Stimulated activated naive CD8-positive, alpha-beta T cell treated with anti-CD3 and anti-CD28 coated beads, Interleukin-15, Interleukin-2, amounts not matched to agents 100 U/mL and 50 U/mL, for 24 hours (primary cell): ENCODE results near the gene PSTPIP2.
A peak's percentile ranks its signal among the peaks of the same experiment; 100 is the strongest.
"Not testable (repeated sequence)": the region's sequence is repeated elsewhere in the genome, so short reads cannot be mapped to it uniquely, and the experiment has no call there.

Experiments used
- ATAC-seq: fragments of 150-1000 bp; cut with Tn5 transposase; one replicate; pipeline ENCODE4 v1.10.0; 2021
- DNase-seq: peaks from one replicate; pipeline ENCODE4 v3.0.0; 2021

PSTPIP2 gene

DNA sequence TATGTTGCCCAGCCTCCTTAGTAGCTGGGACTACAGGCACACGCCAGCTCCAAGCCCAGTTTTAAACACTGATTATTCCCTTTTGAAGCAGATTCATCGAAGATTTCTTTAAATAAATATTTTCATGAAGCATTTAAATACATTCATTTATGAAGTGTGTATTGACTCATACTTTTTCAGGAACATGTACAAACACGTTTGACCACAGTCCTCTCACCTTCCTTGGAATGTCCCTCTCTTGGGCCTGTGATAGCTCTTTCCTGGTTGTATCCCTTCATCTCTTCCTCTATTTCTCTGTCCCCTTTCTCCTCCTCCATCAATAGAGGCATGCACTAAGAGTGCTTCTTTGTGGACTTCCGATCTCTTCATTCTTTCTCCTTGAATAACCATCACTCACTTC lies 2.5 kb downstream of the PSTPIP2 start:
- DNase-seq (no peak), ATAC-seq (no peak)

DNA sequence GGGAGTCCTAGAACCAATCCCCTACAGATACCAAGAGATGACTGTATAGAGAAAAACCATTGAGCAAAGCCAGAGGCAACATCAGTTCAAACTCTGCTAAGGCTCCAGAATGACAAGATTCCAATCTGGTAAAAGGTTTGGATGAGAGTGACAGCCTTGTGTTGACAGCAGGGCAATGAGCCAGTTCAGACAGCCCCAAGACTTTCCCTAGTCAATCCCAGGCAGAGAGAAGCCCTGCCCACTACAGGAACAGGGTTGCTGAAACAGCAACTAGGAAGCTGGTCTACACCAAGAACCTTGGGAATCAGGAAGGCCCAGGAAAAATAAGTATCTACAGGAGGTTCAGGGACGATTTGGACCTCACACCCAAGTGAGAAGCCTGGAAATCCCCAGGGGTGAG lies 3.3 kb downstream of the PSTPIP2 start:
- DNase-seq, result no peak

DNA sequence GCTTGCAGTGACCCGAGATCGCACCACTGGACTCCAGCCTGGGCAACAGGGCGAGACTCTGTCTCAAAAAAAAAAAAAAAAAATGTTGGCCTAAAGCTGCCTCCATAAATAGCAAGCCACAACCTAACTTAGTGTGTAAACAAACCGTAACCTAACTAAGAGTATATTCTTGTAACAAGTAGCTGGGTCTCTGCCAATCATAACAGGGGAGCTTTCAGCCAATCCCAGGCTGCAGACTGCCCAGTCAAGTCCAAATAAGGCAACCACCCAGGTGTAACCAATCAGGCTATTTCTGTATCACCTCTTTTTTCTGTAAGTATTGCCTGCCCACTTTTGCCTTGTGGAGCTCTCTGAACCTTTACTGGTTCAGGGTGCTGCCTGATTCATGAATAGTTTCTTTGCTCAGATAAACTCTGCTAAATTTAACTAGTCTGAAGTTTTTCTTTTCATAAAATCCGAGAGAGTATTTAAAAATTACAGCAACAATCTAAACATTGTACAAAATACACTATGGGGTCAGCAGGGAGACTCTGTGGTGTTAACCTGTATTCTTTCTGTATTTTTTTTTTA lies 4.5 kb downstream of the PSTPIP2 start:
- no peak for DNase-seq
- no peak for ATAC-seq

More for the DNA sequence above, 3.3 kb downstream of the PSTPIP2 start:
- no peak for ATAC-seq

DNA sequence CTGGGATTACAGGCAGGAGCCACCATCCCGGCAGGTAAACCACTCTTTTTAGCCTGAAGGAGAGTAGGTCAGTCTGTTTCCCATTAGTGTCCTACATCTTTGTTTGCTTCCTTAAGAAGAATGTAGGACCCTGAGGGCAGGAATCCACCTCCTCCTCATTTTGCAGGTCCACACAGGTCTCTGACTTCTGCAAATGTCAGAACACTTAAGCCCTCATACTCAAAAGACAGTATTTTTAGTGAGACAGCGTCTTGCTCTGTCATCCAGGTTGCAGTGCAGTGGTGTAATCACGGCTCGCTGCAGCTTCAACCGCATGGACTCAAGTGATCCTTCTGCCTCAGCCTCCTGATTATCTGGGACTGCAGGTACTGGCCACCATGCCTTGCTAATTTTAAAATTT lies 9.3 kb downstream of the PSTPIP2 start:
- ATAC-seq (no peak), DNase-seq (no peak)

DNA sequence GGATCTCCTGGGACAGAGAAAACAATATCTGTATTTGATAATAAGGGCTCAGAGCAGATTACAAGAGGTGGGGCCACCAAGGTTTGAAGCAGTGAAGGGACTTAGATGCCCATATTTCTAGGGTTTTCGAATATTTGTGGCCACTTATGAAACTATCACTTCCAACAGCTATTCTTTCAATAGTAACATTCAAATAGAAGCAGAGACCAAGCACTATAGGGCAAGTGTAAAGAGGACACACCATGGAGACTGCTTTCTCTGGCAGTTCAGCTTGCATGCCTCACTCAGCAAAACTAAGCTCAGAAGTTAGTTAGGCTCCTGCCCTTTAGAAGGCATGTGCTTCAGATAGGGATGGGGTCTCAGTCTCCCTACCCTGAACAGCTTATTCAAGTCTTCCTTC lies 10.3 kb downstream of the PSTPIP2 start:
- no peak for ATAC-seq
- no peak for DNase-seq

DNA sequence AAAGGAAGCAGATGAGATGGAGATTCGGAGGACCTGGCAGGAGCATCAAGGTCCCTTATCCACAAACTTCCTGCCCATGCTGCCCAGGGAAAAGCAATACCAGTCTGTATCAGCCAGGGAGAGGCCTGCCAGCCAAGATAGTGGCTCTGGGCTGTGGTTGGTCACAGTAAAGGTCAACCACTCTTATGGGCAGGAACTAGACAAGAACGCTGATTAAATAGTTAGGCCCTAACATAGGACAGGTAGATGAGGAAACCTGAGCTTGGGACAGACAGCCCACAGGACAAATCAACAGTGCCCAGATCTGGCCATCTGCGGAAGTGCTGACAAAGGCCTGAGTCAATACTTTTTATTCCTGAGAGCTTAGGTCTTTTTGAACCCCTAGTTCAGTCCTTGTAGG lies 10.7 kb downstream of the PSTPIP2 start:
- ATAC-seq, result no peak

DNA sequence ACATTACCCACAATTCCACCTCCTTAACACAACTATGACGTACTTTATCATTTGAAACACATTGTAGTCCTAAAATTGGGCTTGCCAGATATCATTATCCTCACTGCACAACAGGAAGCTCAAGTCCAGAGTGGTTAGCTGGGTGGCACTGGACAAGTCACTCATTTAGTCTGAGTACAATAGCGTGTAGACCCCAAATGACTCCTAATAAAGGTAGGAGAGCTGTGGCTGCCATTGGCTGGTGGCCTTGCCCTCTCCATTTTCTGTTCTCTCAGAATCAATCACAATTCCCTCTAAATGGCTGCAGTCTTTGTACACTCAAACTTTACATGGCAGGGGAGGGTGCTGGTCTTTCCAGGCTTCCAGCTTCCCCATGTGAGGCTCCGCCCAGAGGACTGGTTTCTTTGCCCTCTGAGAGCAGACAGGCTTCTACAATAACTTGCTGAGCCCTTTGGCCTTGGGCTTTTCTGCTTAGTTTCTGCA lies 11.7 kb downstream of the PSTPIP2 start:
- no peak for ATAC-seq

More for the DNA sequence above, 10.7 kb downstream of the PSTPIP2 start:
- DNase-seq, result no peak

DNA sequence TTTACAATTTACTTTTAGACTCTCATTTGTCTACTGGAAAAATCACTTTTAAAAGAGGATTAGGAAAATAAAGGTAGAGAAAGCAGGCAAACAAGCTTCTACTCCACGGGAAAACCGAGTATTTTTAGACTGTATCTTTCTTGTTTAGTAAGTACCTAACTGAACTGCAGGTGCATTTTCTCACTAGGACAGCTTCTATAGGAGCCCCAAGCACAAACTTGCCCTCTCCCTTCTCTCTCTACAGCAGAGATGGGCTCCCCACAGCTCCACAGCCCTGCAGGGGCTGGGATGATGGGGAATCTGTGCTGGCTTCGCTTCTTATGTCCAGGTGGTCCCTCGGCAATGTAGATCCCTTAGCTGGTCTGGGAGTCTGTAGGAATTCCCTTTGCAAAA lies 16.2 kb downstream of the PSTPIP2 start:
- DNase-seq (no peak), ATAC-seq (no peak)

More for the DNA sequence above, 11.7 kb downstream of the PSTPIP2 start:
- no peak for DNase-seq

DNA sequence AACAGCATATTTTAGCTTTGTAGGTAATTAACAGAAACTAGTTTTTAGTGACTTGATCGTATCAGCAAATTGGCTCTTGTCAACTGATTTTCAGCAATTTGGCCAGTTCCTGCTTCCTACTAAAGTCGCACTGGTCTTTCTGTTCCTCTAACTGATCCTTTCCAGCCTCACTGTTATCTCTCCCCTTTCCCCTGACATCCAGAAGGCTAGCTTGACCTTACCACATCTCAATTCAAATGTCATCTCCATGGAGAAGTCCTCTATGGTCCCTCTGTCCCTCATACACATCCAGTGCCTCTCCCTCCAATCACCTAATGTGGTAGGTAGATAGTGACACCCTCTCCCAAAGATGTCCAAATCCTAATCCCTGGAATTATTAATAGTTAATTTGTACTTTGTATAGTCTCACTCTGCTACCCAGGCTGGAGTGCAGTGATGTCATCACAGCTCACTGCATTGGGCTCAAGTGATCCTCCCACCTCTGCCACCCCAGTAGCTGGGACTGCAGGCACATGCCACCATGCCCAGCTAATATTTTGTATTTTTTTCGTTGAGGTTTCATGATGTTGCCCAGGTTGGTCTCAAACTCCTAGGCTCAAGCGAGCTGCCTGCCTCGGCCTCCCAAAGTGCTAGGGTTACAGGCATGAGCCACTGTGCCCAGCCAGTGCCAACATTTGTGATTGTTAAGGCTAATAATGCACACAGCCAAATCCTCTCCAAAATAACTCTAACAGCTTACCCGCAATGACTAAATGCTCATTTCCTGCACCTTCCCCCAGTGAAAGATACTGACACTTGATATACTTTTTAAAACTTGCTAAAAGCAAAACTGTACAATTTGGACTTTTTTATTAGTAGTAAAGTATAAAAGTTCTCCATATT lies 16.9 kb downstream of the PSTPIP2 start:
- DNase-seq (no peak), ATAC-seq (peak; percentile 81)

DNA sequence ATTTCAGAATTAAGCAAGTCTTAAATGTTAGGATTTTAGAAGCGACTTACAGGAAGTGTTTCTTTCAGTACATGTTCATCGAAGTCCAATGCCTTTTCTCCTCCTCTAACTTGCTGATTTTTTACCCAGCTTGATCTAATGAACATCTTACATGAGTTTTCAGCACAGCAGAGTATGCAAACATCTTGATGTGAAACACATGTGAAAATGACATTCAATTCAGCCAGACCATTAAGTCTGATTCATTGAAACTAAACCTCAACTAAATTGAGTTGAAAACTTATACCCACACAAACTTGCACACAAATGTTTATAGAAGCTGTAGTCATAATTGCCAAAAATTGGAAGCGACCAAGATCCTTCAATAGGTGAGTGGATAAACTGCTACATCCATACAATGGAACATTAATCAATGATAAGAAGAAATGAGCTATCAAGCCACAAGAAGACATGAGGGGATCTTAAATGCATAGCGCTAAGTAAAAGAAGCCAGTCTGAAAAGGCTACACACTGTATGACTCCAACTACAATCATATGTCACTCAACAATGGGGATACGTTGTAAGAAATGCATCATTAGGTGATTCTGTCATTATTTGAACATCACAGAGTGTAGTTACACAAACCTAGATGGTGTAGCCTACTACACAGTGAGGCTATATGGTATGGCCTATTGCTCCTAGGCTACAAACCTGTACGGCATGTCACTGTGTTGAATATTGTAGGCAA lies 18.5 kb downstream of the PSTPIP2 start:
- ATAC-seq (no peak), DNase-seq (no peak)

DNA sequence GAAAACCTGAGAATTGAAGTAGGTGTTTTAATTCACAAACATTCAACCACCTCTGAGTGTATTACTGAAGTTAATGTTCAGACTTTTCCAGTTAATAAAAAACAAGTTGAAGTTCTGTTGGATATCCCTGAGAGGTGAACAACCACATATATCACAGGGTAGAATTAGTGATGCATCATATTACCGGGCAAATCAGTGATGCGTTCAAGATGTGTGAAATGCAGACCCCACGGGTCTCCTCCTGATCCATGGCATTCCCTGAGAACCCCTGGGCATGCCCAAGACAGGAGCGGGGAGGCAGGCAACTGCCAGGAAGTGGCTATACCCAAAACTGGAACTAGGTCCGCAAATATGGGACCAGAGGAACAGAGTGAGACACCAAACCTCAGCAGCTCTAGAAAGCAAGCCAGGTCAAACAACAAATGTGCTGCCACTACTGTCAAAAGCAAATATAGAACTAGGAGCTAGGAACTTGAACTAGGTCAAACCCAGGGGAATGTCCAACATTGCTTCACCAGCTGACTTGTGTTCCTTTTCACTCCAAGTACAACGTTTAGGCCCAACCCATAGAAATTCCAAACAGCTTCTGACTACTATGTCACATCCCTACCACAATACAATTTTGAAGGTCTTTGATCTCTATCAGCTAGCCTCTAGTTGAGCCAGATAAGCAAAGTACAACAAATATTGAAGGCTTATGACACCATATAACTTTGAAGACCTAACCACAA lies 20.2 kb downstream of the PSTPIP2 start:
- DNase-seq, result no peak
- ATAC-seq, result no peak

DNA sequence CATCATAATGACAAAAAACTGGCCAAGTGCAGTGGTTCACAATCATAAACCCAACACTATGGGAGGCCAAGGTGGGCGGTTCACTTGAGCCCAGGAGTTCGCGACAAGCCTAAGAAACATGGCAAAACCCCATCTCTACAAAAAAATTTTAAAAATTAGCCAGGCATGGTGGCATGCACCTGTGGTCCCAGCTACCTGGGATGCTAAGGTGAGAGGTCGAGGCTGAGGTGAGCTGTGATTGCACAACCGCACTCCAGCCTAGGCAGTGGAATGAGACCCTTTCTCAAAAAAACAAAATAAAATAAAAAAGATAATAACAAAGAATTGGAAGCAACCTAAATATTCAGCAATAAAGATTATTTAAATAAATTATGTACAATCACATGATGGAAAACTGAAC lies 21.8 kb downstream of the PSTPIP2 start:
- ATAC-seq, result no peak
- no peak for DNase-seq

DNA sequence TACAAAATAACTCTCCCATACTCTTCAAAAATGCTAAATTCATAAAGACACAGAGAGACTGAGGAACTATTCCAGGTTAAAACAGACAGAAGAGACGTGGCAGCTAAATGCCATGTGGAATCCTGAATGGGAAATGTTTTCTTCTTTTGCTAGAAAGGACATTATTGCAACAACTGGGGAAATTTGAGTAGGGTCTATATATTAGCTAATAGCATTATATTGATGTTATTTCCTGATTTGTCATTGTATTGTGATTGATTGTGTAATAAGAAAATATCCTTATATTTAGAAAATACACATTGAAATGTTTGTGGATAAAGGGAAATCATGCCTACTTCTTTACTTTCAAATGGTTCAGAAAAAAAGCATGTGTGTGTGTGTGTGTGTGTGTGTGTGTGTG lies 23.4 kb downstream of the PSTPIP2 start:
- ATAC-seq (no peak), DNase-seq (no peak)

DNA sequence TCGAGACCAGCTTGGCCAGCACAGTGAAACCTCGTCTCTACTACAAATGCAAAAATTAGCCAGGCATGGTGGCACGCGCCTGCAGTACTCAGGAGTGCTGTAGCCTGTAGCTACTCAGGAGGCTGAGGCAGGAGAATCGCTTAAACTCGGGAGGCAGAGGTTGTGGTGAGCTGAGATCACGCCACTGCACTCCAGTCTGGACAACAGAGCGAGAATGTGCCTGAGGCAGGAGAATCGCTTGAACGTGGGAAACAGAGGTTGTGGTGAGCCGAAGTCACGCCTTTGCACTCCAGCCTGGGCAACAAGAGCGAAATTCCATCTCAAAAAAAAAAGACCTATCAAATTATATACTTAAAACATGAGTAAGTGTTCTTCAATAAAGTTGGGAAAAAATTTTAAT lies 24.7 kb downstream of the PSTPIP2 start:
- ATAC-seq, DNase-seq: not testable (repeated sequence)

DNA sequence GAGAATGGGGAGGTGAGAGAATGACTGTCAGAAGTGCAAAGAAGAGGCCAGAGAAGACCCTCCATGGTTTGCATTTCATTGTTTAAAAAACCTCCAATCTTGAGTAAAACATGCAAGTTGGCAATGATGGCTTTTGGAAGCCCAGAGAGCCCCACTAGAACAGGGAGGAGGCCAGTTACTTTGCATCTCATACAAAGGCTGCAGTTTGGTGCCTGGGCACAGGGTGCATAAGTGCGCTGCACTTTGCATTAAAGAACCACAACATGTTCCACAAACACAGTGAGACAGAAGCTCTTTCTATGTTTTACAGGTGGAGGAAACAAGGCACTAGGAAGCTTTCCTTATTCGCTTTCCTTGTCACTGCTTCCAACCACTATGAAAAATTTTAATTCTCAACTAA lies 25.4 kb downstream of the PSTPIP2 start:
- DNase-seq, result no peak
- no peak for ATAC-seq

DNA sequence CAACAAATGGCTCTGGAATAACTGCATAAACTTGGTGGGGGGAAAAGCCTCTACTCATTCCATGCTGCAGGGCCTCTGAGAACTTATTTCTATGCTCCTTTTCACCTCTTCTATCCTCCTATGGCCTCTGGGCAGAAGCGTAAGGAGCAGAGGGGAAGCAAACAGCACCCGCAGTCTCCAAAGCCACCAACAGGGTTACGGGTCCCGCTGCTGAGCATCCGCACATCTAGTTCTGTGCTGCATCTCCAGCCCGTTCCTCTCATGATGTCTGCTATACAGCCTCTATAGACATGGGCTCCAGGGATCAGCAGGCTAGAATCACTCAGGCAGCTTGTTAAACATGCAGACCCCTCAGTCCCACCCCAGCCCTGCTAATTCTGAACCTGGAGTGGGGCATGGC lies 25.9 kb downstream of the PSTPIP2 start:
- ATAC-seq (no peak), DNase-seq (no peak)

DNA sequence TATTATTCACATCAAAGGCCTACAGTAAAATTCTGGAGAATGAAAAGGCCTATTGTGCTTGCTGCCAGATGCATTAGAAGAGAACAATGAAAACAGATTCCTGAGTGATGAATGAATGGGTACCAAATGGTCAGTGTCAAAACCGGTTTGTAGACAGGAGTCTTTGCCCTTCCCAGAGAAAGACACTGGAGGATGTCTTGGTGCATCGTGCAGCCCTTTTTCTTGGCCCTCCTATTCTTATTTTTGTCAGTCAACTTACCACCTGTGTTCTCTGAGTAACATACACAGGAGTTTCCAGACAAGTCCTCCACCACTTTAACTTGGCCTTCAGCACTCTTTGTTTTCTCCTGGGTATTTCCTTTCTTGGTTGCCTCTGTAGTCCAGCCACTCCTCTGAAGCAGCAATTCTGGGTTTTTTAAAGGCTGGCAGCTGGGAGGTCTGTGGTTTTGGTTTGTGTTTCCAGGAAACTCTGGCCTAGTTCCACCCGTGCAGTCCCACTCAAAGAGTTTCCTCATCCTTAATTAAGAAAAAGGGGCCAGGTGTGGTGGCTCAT lies 29.4 kb downstream of the PSTPIP2 start:
- ATAC-seq (peak; percentile 85), DNase-seq (peak; percentile 41)

DNA sequence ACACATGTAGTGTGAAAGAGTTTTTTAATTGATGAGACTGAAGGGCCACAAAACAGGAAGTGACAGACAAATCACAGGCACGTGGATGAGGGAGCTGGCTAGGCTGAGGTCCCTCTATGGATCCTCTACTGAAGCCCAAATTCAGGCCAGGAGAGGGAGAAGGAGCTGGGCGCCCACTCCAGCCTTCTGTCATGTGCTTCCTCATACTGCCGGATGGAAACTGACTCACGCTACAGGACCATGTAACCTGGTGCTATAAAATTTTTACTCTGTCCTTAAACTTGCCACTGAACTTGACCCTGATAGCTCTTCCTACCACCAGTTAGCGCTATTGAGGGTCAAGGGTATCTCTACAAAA lies 31.3 kb downstream of the PSTPIP2 start:
- ATAC-seq (no peak), DNase-seq (no peak)

DNA sequence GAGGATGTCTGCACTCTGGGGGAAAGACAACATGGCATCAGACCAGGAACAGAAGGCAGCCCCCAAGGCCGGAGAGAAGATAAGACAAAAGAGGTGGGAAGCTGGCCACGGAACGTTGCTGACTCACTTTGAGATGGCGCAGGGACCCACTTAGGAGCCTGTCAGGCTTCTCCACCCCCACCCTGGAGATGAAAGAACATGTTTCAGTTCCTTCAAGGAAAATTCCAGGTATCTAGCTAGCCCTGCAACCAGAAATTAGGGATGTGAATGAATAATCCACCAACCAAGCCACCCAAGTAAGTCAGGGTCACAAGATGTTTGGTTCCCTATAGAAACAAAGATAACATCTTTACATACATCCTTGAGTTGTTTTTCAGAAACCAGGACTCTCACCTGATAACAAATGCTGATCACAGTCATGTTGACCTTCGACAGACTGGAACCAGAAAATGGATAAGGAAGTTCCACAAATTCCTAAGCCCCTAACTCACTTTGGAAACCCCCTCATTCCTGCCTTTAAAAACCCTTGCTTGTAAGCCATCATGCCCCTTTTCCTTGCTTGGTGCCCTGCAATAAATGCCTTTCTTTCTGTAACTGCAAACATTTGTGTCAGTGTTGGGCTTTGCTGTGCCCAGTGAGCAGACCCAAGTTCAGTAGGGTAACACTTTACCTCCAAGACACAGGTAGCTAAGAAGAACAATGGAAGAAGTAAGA lies 31.9 kb downstream of the PSTPIP2 start:
- ATAC-seq, result no peak
- no peak for DNase-seq

DNA sequence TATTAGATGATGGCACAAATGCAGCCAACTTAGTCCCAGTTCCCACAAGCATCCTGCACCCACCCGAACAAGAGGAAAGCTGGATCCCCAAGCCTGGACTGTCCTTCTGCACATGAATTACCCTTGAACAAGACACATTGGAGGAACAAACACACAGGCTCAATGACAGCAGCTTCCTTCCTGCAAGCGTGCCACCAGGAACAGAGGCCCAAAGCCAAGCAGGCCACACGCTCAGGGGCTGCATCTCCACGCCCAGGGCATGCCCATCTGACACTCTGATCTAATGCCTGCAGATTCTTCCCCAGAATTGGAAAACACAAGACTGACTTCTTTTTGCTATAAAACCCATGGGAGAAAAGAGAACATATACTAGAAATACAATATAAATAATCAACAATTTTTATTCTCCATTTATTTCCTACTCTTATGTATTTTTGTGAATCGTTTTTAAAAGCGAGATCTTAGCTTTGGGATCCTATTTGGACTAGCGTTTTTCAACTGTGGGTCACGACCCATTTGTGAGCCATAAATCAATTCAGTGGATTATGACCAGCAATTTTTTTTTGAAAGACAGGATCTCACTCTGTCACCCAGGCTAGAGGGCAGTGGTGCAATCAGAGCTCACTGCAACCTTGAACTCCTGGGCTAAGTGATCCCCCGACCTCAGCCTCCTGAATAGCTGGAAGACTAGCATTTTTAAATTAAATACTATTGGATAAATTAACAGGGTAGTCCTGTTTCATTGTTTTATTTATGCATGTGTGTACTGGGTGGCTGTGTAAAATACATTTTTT lies 34.4 kb downstream of the PSTPIP2 start:
- ATAC-seq (no peak), DNase-seq (no peak)
